PFSK-1 (cell line): ENCODE results near the gene OSBPL6.

Source experiments
- FOXP2 ChIP-seq: optimal IDR thresholded peaks from 2 replicates; pipeline ENCODE3; 2011; ENCODE audit warnings: borderline replicate concordance, control low read depth, inconsistent platforms; ENCODE audit not compliant: insufficient read depth; ENCODE audit errors: extremely low read length, extremely low read depth
- POLR2AphosphoS5 ChIP-seq: IDR thresholded peaks from 2 replicates; pipeline ENCODE4 v1.6.1; 2012; ENCODE audit warnings: low read depth, mild to moderate bottlenecking, control low read depth, low read length, moderate library complexity
- SIN3A ChIP-seq: IDR thresholded peaks from 2 replicates; pipeline ENCODE4 v1.6.1; 2012; ENCODE audit warnings: mild to moderate bottlenecking, low read length, moderate library complexity, borderline replicate concordance; ENCODE audit not compliant: insufficient read depth
- TAF1 ChIP-seq: IDR thresholded peaks from 2 replicates; pipeline ENCODE4 v1.6.1; 2012; ENCODE audit warnings: low read length, control low read depth, borderline replicate concordance; ENCODE audit not compliant: insufficient read depth
- TF ChIP-seq, protein P1 (sequence below), 2 experiments: IDR thresholded peaks; 2 replicates each; pipeline versions ENCODE4 v1.6.1 to v1.8.0; 2011 to 2012; ENCODE audit warnings: low read depth in 2 of 2, low read length in 2 of 2, control low read depth in 1 of 2, inconsistent platforms in 1 of 2, mild to moderate bottlenecking in 1 of 2, moderate library complexity in 1 of 2; ENCODE audit not compliant: insufficient read depth in 1 of 2

The OSBPL6 gene

DNA sequence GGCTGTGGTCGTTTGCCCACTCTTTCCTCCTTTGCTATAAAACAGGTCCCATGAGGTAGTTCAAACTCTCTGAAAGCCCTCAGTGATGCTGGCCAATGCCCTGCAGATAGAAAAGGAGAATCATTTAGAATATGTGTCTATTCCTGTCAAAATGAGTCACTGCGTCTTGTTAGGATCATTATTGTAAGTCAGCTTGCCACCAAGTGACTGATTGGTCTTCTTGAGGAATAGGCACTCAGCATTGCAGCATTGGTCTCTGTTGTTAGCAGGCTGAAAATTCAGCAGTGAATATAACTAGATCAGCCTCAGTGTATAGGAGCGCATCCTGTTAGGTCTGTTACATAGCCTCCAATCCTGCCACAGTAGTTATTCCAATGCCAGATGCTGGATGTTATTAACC, 227.8 kb downstream of the OSBPL6 start:
- no peak for TF ChIP-seq POLR2AphosphoS5
- no peak for TF ChIP-seq SIN3A

DNA sequence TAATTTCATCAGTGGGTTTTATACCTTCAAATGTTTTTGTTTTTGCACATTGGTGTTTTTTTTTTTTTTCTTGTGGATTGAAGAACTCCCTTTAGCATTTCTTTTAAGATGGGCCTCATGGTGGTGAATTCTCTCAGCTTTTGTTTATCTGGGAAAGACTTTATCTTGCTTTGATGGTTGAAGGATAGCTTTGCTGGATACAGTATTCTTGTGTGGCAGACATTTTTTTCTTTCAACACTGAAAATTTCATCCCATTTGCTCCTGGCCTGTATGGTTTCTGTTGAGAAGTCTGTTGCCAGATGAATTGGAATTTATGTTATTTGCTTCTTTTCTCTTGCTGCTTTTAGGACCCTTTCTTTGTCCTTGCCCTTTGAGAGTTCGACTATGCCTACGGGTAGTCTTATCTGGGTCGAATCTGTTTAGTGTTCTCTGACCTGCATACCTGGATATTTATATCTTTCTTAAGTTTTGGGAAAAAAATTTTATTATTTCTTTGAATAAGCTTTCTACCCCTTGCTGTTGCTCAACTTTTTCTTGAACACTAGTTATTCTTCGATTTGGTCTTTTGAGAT, 231.0 kb downstream of the OSBPL6 start:
- TF ChIP-seq, protein P1, sequence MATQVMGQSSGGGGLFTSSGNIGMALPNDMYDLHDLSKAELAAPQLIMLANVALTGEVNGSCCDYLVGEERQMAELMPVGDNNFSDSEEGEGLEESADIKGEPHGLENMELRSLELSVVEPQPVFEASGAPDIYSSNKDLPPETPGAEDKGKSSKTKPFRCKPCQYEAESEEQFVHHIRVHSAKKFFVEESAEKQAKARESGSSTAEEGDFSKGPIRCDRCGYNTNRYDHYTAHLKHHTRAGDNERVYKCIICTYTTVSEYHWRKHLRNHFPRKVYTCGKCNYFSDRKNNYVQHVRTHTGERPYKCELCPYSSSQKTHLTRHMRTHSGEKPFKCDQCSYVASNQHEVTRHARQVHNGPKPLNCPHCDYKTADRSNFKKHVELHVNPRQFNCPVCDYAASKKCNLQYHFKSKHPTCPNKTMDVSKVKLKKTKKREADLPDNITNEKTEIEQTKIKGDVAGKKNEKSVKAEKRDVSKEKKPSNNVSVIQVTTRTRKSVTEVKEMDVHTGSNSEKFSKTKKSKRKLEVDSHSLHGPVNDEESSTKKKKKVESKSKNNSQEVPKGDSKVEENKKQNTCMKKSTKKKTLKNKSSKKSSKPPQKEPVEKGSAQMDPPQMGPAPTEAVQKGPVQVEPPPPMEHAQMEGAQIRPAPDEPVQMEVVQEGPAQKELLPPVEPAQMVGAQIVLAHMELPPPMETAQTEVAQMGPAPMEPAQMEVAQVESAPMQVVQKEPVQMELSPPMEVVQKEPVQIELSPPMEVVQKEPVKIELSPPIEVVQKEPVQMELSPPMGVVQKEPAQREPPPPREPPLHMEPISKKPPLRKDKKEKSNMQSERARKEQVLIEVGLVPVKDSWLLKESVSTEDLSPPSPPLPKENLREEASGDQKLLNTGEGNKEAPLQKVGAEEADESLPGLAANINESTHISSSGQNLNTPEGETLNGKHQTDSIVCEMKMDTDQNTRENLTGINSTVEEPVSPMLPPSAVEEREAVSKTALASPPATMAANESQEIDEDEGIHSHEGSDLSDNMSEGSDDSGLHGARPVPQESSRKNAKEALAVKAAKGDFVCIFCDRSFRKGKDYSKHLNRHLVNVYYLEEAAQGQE (IDR thresholded peaks at IDR 0.05; ENCODE audit: insufficient read depth in 1 of 2, low read depth in 2 of 2, low read length in 2 of 2) = no peak
- TF ChIP-seq FOXP2 = no peak
- no peak for TF ChIP-seq POLR2AphosphoS5
- no peak for TF ChIP-seq SIN3A

DNA sequence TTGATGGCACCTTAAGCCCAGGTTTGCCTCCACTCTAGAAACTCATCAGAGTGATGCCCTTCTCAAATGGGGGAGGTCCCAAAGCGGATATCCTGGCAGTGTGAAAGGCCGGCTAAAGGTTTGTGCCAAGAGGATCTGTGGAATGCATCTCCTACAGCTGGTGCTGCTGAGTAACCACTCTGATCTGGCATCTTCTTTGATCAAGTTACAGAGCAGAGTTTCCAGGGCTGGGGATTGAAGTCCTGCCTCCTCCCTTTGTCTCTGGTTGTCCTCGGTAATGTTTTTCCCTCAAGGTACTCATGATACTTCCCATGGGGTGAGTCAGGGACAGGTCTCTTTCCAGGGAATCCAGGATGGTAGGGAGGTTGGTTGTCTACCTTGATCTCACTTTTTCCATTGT, 232.1 kb downstream of the OSBPL6 start:
- TF ChIP-seq FOXP2 (no peak), TAF1 (no peak), SIN3A (no peak), POLR2AphosphoS5 (no peak)
- TF ChIP-seq, protein P1 (IDR thresholded peaks at IDR 0.05; ENCODE audit: insufficient read depth in 1 of 2, low read depth in 2 of 2, low read length in 2 of 2) = no peak

DNA sequence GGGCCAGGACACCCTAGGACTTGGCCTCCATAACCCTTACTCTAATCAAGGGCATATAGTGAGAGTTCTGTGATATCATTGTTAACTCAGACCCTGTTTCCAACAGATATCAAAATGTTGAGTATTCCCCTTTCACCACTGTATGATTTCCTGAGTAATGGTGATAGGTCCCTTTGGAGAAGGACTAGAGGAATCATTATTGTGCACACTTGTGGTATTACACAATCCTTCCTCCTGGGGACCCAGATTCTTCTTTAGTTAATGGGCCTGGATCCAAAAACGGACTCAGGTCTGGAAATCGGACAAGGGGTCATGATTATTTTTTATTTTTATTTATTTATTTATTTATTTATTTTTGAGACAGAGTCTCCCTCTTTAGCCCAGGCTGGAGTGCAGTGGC, 233.1 kb downstream of the OSBPL6 start:
- TF ChIP-seq FOXP2 = no peak
- TF ChIP-seq POLR2AphosphoS5 = no peak
- no peak for TF ChIP-seq SIN3A
- TF ChIP-seq, protein P1 (IDR thresholded peaks at IDR 0.05; ENCODE audit: insufficient read depth in 1 of 2, low read depth in 2 of 2, low read length in 2 of 2) = no peak
- TF ChIP-seq TAF1 = no peak

DNA sequence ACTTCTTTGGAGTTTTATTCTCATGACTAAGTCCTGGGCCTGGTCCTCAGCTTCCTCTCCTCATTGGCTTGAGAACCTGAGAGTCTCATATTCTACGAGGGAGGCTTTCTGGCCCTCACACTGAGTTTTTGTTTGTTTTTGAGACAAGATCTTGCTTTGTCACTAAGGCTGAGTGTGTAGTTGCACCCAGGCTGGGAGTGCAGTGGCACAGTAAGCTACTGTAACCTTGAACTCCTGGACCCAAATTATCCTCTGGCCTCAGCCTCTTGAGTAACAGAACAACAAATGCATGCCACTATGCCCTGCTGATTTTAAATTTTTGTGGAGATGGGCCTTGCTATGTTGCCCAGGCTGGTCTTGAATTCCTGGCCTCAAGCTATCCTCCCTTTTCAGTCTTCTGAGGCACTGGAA, 234.1 kb downstream of the OSBPL6 start:
- TF ChIP-seq FOXP2 (no peak), TAF1 (no peak), SIN3A (no peak), POLR2AphosphoS5 (no peak)
- TF ChIP-seq, protein P1 (IDR thresholded peaks at IDR 0.05; ENCODE audit: insufficient read depth in 1 of 2, low read depth in 2 of 2, low read length in 2 of 2) = no peak
